ENCODE measurements around the gene SLC46A1.

The SLC46A1 gene

DNA sequence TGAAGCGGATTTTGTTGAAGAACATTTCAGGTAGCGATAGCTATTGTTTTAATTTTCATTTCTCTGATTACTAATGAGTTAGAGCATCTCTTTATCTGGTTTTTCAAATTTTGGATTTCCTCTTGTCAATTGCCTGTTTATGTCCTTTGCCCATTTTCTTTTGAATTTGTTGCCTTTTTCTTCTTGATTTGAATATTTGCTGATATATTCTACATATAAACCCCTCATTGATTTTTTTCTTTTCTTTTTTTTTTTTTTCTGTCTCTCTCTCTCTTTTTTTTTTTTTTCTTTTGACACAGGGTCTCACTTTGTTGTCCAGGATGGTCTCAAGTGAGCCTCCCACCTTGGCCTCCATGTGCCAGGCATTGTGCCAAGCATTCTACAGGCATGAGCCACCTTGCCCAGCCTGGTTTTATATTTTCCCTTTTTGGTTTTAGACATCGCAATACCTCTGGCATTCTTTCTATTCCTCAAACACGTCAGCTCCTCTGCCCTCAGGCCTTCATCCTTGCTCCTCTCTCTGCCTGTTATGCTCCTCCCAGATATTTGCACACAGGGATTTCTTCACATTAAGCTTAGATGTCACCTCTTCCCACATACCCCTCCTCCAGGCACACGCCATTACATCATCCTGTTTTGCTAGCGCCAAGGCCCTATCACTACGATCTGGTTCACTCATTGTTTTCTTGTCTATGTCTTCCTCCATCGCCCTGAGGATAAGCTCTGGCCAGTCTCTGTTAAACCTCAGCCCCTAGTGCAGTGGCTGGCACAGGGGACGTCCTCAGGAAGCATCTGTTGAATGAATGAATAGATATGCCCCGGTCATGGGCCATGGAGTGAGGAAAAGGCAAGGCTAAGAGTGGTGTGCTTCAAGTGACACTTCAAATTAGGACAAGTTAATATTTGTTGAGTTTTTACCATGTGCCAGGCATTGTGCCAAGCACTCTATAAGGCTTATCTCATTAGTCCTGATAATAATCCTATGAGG, 25.9 kb downstream of the SLC46A1 start:
- no peak for DNase-seq

DNA sequence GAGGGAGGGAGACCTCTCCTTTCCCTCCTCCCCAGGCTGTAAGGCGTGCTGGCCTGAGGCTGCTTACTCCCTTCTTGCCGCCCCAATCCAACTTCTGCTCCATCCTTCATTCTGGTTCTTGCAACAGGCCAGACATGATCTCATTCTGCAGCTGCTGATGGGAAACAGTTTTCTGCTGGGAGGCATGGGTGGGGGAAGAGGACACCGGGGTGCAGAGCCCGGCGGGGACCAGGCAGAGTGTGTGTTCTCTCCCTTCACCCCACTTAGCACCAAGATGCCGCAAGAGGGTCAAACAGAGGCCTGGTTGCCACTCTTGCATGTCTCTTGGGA, 33.1 kb downstream of the SLC46A1 start:
- DNase-seq = no peak

- DNase-seq = no peak
Measured at GRCh38 chr17:28372203-28372944, 33.6 kb downstream of the SLC46A1 start.

GRCh38 chr17:28371245-28372202, 34.5 kb downstream of the SLC46A1 start, which contains the start of gene SARM1:
TSS of gene SARM1 (plus strand) at chr17:28371694. CDS start at chr17:28372033, 339 bp downstream.
- no peak for DNase-seq

DNA sequence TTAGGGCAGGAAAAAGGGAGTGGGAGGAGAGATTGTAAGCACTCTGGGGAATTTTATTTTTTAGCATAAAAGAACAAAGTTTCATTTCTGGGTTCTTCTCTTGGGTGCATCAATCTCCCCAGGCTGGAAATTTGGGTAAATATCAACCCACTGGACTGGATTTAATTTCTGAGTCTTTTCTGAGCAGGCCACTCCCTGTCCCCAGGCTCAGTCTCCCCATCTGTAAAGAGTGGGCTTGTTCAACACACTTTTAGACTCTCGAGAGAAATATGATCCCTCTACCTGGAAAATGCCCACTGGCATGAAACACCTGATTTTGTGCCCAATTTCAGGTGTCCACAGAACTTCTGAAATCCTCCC, 35.3 kb downstream of the SLC46A1 start:
- DNase-seq = no peak

DNA sequence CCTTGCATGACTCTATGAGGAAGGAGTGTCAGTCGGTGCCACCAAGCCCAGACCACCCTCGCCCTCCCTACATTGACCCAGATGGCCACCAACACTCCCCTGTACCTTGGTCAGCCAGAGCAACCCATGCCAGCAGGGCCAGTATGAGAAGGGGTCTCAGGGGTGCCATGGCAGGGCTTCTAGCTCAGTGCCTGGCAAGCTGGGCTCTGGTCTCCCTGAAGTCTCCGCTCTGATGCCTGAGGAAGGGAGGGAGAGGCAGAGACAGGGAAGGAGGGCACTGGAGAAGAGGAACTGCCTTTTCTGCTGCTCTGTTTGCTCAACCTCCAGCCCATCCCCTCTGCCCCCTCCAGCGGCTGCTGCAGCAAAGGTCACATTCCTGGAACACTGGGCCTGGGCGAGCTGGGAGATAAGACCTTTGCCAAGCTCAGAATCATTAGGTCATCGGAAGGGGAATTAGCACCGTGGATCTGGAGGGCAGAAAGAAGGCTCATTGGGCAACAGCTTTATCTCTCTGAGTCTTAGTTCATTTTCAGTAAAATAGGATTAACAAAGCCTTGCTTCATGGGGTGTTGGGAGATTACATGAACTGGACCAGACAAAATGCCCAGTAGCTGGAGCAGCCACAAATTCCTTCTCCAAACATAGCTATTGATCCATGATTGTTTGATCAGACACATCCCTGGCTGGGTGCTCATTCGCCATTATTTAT, 35.8 kb downstream of the SLC46A1 start, which contains the start of gene VTN:
Gene VTN, minus strand, starts transcription at position 273 of the 709 bp plus-strand sequence. Its CDS starts 104 bp downstream, at position 169.
- no peak for DNase-seq

- no peak for DNase-seq
Measured at GRCh38 chr17:28369684-28370034, 36.4 kb downstream of the SLC46A1 start.

- no peak for DNase-seq
Measured at GRCh38 chr17:28368915-28369683, 36.9 kb downstream of the SLC46A1 start.

DNA sequence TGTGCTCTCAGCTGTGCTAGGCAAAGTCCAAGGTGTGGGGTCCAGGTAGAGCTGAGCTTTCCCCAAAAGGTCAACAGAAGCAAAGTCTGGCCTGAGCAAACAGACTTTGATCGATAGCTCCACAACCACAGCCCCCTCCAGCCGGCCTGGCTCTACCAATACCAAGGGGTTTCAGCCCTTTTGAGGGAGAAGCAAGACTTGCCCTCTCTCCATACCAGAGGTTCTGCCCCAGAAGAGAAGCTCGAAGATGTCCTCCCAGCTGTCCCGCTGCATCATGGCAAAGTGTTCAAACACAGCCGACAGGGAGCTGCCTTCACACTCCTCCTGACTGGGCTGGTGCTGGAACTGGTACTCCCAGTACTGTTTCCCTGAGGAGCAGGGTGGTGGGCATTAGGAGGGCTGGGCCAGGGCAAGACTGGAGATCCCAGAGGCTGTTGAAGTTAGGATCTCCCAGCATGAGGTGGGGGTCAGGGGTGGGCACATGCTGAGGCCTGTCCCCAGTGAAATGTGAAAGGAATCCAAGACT, 37.6 kb downstream of the SLC46A1 start:
- DNase-seq = no peak

DNA sequence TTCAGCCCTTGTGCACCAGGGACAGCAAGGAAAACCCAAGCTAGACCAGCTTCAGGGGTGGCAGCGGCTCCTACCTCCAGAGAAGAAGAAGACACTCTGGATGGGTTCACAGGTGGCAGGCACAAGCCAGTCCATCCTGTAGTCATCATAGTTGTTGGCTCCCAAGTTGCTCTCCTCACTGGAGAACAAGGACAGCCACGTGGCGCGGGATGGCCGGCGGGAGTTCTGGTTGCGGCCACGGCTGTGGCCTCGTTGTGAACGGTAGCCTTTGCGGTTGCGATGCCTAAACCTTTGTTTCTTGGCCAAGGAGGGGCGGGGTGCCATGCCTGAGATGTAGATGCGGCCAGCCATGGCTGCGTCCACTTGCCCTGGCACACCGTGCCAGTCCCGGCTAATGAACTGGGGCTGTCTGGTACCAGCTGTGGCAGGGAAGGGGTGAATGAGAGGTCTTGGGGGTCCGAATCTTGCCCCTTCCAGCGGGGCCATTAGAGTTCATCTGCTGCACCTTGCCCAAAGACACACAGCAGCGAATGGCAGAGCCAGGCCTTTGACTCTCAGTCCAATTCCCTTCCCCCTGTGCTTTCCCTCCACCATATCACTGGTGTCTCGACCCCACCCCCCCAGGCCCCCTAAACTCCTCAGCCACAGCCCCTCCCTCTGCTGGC, 38.2 kb downstream of the SLC46A1 start:
- DNase-seq = no peak

DNA sequence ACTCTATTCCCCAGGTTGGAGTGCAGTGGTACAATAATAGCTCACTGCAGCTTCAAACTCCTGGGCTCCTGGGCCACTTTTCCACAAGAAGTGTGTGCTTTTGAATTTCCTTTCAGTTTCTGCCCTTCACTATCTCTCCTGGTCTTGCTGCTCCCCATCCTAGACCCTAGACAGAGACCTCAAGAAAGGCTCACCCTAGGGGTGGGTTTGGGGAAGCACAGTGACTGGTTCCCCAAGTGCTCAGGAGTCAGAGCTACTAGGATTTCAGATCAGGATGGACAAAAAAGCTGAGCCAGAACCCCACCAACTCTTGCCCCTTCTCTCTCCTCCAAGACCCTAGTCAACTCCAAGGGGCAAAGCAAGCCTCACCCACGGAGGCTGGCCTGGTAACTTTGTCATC, 39.4 kb downstream of the SLC46A1 start:
- no peak for DNase-seq

- no peak for DNase-seq
Measured at GRCh38 chr17:28365487-28365886, 40.5 kb downstream of the SLC46A1 start.

- DNase-seq = no peak
Measured at GRCh38 chr17:28364665-28365363, 41.2 kb downstream of the SLC46A1 start, which contains the start of gene SEBOX. TSS of gene SEBOX (minus strand) at chr17:28365199. CDS start at chr17:28365151, 48 bp downstream.

DNA sequence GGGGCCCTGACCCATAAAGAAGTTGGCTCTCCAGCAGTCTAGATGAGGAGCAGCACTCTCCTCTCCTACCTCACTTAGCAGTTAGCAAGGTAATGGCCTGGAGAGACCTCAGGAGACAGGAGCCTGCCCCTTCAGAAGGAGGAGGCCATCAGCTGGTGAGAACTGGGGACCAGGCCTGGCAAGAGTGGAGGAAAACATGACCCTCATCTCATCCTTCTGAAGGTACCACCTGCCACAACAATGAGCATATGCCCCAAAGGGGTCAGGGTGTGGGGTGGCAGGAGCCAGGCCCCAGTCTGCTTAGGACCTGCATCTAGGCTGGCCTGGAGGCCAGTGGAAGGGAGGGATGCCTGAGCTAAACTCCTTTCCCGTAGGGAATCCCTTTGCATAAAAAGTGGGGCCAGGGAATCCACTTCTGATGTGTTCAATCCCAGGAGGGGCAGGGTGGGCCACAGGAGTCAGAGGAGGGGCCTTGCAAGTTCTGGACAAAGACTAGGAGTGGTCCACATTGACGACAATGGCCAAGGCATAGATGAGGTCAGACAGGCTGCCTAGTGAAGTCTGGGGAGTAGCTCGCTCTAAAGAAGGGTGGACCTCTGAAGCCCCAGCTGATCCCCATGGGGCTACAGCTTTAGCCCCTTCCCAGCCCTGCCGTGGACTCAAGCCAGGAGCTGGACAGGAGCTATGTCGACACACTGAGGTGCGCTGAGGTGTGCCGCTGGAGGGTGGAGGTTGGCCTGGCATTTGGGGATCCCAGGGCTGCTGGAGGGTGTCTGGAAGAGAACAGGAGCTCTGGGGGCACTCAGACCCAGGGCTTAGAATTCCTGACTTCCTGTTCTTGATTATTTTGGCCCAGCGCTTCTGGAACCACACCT, 42.0 kb downstream of the SLC46A1 start:
- DNase-seq = no peak

DNA sequence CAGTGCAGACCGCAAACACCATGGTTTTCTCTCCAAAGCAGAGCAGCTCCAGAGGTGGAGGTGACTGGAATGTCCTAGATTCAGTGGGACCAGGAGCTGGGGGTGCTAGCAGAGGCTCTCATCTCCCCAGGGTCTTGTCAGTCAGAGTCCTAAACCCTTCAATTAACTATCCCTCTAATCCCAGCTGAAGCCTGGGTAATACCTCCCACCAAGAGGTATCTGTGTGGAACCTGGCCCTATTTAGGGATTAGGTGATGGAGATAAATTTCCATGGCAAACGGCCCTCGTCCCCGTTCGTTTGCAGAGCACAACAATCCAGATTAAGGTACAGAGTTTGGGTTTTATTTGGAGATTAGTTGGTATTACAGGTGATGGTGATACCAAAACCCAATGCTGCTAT, 42.8 kb downstream of the SLC46A1 start:
- DNase-seq = no peak

DNA sequence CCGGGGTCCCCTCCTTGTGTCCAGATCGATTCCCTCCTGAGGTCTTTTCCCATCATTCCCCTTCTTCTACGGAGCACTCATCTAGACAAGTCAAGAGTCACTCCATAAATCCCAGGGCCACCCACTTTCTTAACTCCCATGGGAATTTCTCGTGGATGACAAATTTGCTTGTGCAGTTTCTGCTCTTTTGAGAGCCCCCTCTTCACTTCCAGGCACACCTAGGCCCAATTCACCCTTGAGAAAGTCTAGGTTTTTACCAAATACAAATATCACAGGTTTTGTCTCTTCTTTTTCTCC, 48.2 kb downstream of the SLC46A1 start:
- DNase-seq = no peak

- DNase-seq = peak; percentile 89
Measured at GRCh38 chr17:28357061-28357900, 48.7 kb downstream of the SLC46A1 start, which contains the start of gene POLDIP2. TSS of gene POLDIP2 (minus strand) at chr17:28357527. CDS start at chr17:28357448, 79 bp downstream.

DNA sequence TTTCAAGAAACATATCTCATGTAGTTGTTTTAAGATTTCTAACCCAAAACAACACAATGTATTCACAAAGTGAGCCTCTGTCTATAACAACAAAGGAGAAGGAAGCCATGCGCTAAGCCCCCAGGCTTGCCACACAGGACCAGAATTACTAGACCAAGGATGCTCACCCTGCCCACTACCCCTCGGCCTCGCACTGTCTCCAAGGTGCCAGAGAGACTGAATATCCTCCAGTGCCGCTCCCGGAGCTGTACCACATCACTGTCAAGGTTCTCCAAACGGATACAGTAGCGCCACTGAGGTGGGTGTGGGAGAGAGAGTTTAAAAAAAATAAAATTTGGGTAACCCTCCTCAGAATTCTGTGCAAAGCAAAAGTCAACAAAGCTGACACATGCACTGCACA, 55.7 kb downstream of the SLC46A1 start:
- no peak for DNase-seq
